ENCODE results near the gene ALK.

DNA sequence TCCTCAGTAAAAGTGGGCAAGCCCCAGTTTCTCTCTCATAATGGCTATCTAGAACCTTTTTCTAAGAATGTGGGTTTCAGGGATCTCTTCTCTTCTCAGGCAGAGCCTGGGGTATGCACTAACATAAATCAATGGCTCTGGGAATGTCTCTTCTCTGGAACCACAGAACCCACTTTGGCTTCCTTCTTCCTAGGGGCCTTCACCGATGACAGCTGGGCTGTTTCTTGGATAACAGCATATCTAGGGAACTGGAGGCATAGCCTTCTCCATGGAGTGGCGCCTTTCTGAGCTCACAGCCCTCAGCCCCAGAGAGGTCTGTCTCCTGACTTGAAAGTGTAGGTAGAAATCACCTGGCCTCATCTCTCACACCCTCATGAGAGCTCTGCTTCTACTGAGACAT lies 558.3 kb downstream of the ALK start:
- no peak for TF ChIP-seq GATA3 (IDR thresholded peaks at IDR 0.05; ENCODE audit: low read depth, low read length)
- TF ChIP-seq GATA2 (IDR thresholded peaks at IDR 0.05; ENCODE audit: low read depth, low read length): no peak
